ENCODE results near the gene CTNNBL1. TPM values are rescaled to one million over a fixed set of nuclear protein-coding genes. Genes with fewer than 3 reads are reported as not detected.

The CTNNBL1 gene
- total and polyA plus RNA-seq, 8 donors = 10.5 to 148 (median 42.0) TPM

DNA sequence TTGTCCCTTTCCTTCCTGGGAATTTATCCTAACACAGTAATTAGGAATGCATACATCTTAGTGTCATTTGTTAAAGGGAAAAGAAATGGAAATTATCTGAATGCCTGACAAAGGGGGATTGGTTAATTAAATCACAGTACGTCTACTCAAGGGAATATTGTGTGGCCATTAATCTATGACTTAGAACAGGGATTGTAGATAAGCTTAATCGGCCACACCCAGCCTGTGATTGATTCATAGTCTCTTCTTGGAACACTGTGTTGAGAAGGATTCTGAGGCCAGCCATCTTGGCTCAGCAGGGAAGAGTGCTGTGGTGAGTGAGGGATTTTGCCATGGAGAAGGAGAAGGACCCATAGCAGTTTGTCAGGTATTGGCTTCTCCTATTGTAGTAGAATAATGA lies 50.5 kb downstream of the CTNNBL1 start:
- H3K9me3 ChIP-seq = no peaks in the 10 kb centered on the region
- WGBS, 5 donors = 53 to 69% (median 66%) methylated on average over 2 of the region's 2 CpGs
- peaks cover 20 to 42% (median 39%) of the 10 kb centered on the region in 4 donors for H3K36me3 ChIP-seq
- H3K4me3 ChIP-seq = no peak overlapping the region
- intact Hi-C loops (cut with DNase I; ENCODE audit: low total_unique reads) = no loop called here
- TF ChIP-seq POLR2A (IDR thresholded peaks at IDR 0.05) = no peak
- TF ChIP-seq, protein P1, sequence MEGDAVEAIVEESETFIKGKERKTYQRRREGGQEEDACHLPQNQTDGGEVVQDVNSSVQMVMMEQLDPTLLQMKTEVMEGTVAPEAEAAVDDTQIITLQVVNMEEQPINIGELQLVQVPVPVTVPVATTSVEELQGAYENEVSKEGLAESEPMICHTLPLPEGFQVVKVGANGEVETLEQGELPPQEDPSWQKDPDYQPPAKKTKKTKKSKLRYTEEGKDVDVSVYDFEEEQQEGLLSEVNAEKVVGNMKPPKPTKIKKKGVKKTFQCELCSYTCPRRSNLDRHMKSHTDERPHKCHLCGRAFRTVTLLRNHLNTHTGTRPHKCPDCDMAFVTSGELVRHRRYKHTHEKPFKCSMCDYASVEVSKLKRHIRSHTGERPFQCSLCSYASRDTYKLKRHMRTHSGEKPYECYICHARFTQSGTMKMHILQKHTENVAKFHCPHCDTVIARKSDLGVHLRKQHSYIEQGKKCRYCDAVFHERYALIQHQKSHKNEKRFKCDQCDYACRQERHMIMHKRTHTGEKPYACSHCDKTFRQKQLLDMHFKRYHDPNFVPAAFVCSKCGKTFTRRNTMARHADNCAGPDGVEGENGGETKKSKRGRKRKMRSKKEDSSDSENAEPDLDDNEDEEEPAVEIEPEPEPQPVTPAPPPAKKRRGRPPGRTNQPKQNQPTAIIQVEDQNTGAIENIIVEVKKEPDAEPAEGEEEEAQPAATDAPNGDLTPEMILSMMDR (IDR thresholded peaks at IDR 0.05) = no peak
- no peak for TF ChIP-seq EP300 (IDR thresholded peaks at IDR 0.05)
- TF ChIP-seq POLR2AphosphoS5 (IDR thresholded peaks at IDR 0.05) = peak in 1 of 3 donors; percentile 33
- H3K27me3 ChIP-seq = no peaks in the 10 kb centered on the region
- H3K27ac ChIP-seq = no peak overlapping the region
- H3K4me1 ChIP-seq = peaks cover 0 to 26% (median 8%) of the 10 kb centered on the region in 4 donors
- peak in 1 of 2 donors; percentile 42 for DNase-seq

DNA sequence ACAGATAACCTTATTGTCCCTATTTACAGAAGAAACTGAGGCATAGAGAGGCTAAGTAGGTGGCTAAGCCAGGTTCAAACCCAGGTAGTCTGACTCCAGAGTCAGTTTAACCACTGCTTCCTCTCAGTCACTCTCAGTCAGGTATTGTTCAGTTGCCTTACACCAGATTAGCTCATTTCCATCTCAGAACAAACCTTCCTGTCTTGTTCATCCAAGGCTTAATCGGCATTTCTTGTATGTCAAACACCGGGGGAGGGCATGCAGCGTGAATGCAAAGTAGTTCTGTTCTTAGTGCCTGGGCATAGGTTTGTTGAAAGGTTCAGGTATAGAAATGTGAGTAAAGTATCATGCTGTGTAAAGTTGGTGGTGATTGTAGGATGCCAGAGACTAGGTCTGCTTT lies 51.7 kb downstream of the CTNNBL1 start:
- H3K4me1 ChIP-seq = peaks cover 0 to 22% (median 8%) of the 10 kb centered on the region in 4 donors
- no peaks in the 10 kb centered on the region for H3K27me3 ChIP-seq
- peaks cover 20 to 46% (median 43%) of the 10 kb centered on the region in 4 donors for H3K36me3 ChIP-seq
- WGBS, 5 donors = 68 to 81% (median 70%) methylated on average over 3 of the region's 3 CpGs
- intact Hi-C loops (cut with DNase I; ENCODE audit: low total_unique reads) = no loop called here
- no peaks in the 10 kb centered on the region for H3K9me3 ChIP-seq
- DNase-seq = no peak
- no peak overlapping the region for H3K27ac ChIP-seq
- H3K4me3 ChIP-seq = no peak overlapping the region
- TF ChIP-seq, protein P1 (IDR thresholded peaks at IDR 0.05) = no peak
- no peak for TF ChIP-seq POLR2AphosphoS5 (IDR thresholded peaks at IDR 0.05)
- no peak for TF ChIP-seq POLR2A (IDR thresholded peaks at IDR 0.05)
- no peak for TF ChIP-seq EP300 (IDR thresholded peaks at IDR 0.05)

DNA sequence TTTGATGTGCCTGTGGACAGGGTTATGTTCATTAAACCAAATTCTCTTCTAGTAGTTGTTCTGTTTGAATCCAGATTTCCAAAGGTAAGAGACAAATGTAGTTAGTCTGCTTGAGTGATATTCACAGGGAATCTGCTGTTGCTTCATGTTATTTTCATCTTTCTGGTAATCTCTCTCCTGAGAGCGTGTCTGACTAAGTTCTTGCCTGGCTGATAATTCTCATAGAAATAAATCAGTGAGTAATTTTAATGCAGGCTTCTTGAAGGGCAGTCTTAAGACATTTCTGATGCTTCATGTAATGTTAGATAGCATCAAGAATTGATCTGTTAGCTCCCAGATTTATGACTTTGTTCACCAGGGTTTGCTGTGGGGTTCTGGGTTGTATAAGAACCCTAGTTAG lies 54.2 kb downstream of the CTNNBL1 start:
- H3K4me3 ChIP-seq = no peak overlapping the region
- intact Hi-C loops (cut with DNase I; ENCODE audit: low total_unique reads) = no loop called here
- WGBS, 5 donors = 93 to 96% (median 94%) methylated on average over 1 of the region's 1 CpG
- no peak for DNase-seq
- H3K9me3 ChIP-seq = no peaks in the 10 kb centered on the region
- no peak overlapping the region for H3K27ac ChIP-seq
- TF ChIP-seq EP300 (IDR thresholded peaks at IDR 0.05) (no peak), POLR2A (IDR thresholded peaks at IDR 0.05) (no peak), POLR2AphosphoS5 (IDR thresholded peaks at IDR 0.05) (no peak)
- H3K36me3 ChIP-seq = peaks cover 20 to 65% (median 57%) of the 10 kb centered on the region in 4 donors
- H3K27me3 ChIP-seq = no peaks in the 10 kb centered on the region
- H3K4me1 ChIP-seq = peaks cover 0 to under 1% (median 0%) of the 10 kb centered on the region in 4 donors

DNA sequence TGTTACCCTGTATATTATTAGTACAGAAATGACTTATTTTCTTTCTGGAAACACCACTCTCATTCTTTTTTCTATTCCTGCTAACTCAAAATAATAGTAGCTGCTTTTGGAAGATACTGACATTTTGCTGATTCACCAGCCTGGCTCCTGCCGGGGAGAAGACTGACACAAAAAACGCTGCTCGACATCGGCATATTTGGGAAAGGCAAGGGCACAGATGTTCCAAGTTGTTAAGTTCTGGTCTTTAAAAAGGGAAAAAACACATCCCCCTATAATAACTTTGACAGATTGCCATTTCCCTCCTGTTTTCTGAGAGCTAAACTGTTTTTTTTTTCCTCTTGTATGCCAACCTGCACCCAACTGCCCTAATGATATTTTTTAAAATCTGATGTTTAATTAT lies 55.4 kb downstream of the CTNNBL1 start:
- no peak for DNase-seq
- no peaks in the 10 kb centered on the region for H3K27me3 ChIP-seq
- H3K27ac ChIP-seq = no peak overlapping the region
- WGBS, 5 donors = 70 to 95% (median 85%) methylated on average over 4 of the region's 4 CpGs
- intact Hi-C loops (cut with DNase I; ENCODE audit: low total_unique reads) = no loop called here
- no peak overlapping the region for H3K4me3 ChIP-seq
- H3K4me1 ChIP-seq = no peaks in the 10 kb centered on the region
- H3K36me3 ChIP-seq = peaks cover 20 to 65% (median 59%) of the 10 kb centered on the region in 4 donors
- TF ChIP-seq, protein P1 (IDR thresholded peaks at IDR 0.05) = no peak
- TF ChIP-seq POLR2AphosphoS5 (IDR thresholded peaks at IDR 0.05) = no peak
- TF ChIP-seq EP300 (IDR thresholded peaks at IDR 0.05) = no peak
- TF ChIP-seq POLR2A (IDR thresholded peaks at IDR 0.05) = no peak
- H3K9me3 ChIP-seq = no peaks in the 10 kb centered on the region

DNA sequence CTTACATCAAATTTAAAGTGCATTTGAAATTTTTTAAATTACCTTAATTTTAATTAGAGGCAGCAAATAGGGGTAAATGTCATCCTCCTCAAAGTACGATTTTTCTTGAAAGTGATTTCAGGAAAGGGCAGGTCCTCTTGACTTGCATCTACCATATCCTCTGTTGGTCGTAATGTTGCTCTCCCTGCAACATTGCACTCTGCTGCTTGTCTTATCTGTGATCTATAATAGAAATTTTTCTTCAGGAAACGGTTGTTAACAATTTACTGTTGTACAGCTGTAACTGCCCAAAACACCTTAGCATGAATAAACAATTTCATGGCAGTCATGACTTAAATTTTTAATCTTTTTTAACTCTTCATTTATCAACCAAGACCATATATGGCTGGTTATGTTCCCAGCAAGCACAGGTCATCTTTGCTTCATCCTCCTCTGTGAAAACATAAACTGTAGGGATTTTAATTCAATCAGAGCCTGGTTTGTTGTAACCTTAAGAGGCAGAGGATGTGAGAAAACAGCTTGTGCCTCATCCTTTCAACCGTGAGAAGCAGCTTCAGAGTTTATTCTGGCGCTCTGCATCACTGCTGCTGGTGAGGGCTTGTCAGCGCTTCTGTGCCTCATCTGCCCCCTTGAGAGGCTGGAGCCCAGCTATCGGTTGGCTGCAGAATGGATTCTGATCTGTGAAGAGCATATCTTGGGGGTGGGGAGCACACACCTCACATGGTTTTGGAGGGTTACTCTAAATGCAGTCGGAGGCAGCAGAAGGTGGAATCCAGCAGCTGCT lies 56.0 kb downstream of the CTNNBL1 start:
- no peak overlapping the region for H3K27ac ChIP-seq
- H3K4me1 ChIP-seq = no peaks in the 10 kb centered on the region
- H3K36me3 ChIP-seq = peaks cover 20 to 65% (median 59%) of the 10 kb centered on the region in 4 donors
- H3K4me3 ChIP-seq = no peak overlapping the region
- intact Hi-C loops (cut with DNase I; ENCODE audit: low total_unique reads) = no loop called here
- TF ChIP-seq, protein P1 (IDR thresholded peaks at IDR 0.05) = no peak
- TF ChIP-seq EP300 (IDR thresholded peaks at IDR 0.05) (no peak), POLR2AphosphoS5 (IDR thresholded peaks at IDR 0.05) (no peak), POLR2A (IDR thresholded peaks at IDR 0.05) (no peak)
- no peaks in the 10 kb centered on the region for H3K9me3 ChIP-seq
- no peak for DNase-seq
- 70 to 82% (median 74%) methylated on average over 8 of the region's 8 CpGs for WGBS, 5 donors
- no peaks in the 10 kb centered on the region for H3K27me3 ChIP-seq

Measured in stomach (tissue), 9 donors.